Liver (tissue), 9 donors: ENCODE data around the gene FAM53B. TPM values are rescaled to one million over a fixed set of nuclear protein-coding genes. Genes with fewer than 3 reads are reported as not detected.

ENCODE experiments used
- DNase-seq: peaks from one replicate; pipeline ENCODE4 v3.0.0-alpha.2; 2017; ENCODE audit warnings: low spot score
- H3K27ac ChIP-seq, 2 donors: one replicate each; pipeline ENCODE4 v1.7.0; 2013; ENCODE audit warnings: inconsistent platforms in 2 of 2, low read length in 2 of 2, control low read depth in 1 of 2, low read depth in 1 of 2, mild to moderate bottlenecking in 1 of 2
- H3K27me3 ChIP-seq, 4 donors: one replicate each; pipeline versions ENCODE4 v1.6.1 to v1.7.0; 2013; ENCODE audit warnings: low read length in 3 of 4, inconsistent platforms in 1 of 4, mild to moderate bottlenecking in 1 of 4, moderate library complexity in 1 of 4; ENCODE audit not compliant: control insufficient read depth in 4 of 4, insufficient read depth in 4 of 4
- H3K36me3 ChIP-seq, 4 donors: one replicate each; pipeline versions ENCODE4 v1.6.1 to v1.7.0; 2013; ENCODE audit warnings: low read length in 3 of 4, mild to moderate bottlenecking in 3 of 4, low read depth in 1 of 4, moderate library complexity in 1 of 4; ENCODE audit not compliant: control insufficient read depth in 4 of 4, insufficient read depth in 3 of 4
- H3K4me1 ChIP-seq, 4 donors: one replicate each; pipeline versions ENCODE4 v1.6.1 to v1.7.0; 2013; ENCODE audit warnings: low read length in 3 of 4, mild to moderate bottlenecking in 3 of 4, moderate library complexity in 1 of 4; ENCODE audit not compliant: control insufficient read depth in 4 of 4, insufficient read depth in 4 of 4
- H3K4me3 ChIP-seq, 3 donors: one replicate each; pipeline versions ENCODE4 v1.6.1 to v1.7.0; 2013; ENCODE audit warnings: low read length in 3 of 3, control low read depth in 1 of 3, low read depth in 1 of 3, mild to moderate bottlenecking in 1 of 3
- H3K9ac ChIP-seq, 2 donors: one replicate each; pipeline ENCODE4 v1.7.0; 2013; ENCODE audit warnings: low read length in 2 of 2, mild to moderate bottlenecking in 2 of 2, moderate library complexity in 2 of 2, control low read depth in 1 of 2, low read depth in 1 of 2
- H3K9me3 ChIP-seq, 4 donors: one replicate each; pipeline versions ENCODE4 v1.6.1 to v1.7.0; 2013; ENCODE audit warnings: low read length in 3 of 4; ENCODE audit not compliant: control insufficient read depth in 4 of 4
- EGR1 ChIP-seq, 2 donors: IDR thresholded peaks; 2 replicates each; pipeline ENCODE4 v1.6.1; 2016 to 2018; ENCODE audit warnings: antibody characterized with exemption in 2 of 2, low read depth in 2 of 2
- FOXA1 ChIP-seq: IDR thresholded peaks from 2 replicates; pipeline ENCODE4 v1.6.1; 2016; ENCODE audit warnings: antibody characterized with exemption
- FOXA2 ChIP-seq: IDR thresholded peaks from 2 replicates; pipeline ENCODE4 v1.6.1; 2016; ENCODE audit warnings: antibody characterized with exemption
- GABPA ChIP-seq, 2 donors: IDR thresholded peaks in 1 of 2; conservative IDR thresholded peaks in 1 of 2; 2 replicates each; pipeline ENCODE4 v1.6.1; 2016; ENCODE audit warnings: antibody characterized with exemption in 2 of 2, mild to moderate bottlenecking in 1 of 2, moderate library complexity in 1 of 2
- HNF4A ChIP-seq, 2 donors: conservative IDR thresholded peaks; 2 replicates each; pipeline ENCODE4 v1.6.1; 2016; ENCODE audit warnings: antibody characterized with exemption in 2 of 2, mild to moderate bottlenecking in 2 of 2
- HNF4G ChIP-seq: IDR thresholded peaks from 2 replicates; pipeline ENCODE4 v1.6.1; 2016; ENCODE audit warnings: antibody characterized with exemption
- NR2F2 ChIP-seq: IDR thresholded peaks from 2 replicates; pipeline ENCODE4 v1.6.1; 2016; ENCODE audit warnings: antibody characterized with exemption
- RAD21 ChIP-seq, 2 donors: IDR thresholded peaks; 2 replicates each; pipeline ENCODE4 v1.6.1; 2016; ENCODE audit warnings: antibody characterized with exemption in 2 of 2, mild to moderate bottlenecking in 2 of 2
- SP1 ChIP-seq: IDR thresholded peaks from 2 replicates; pipeline ENCODE4 v1.6.1; 2018; ENCODE audit warnings: antibody characterized with exemption, mild to moderate bottlenecking
- TAF1 ChIP-seq: conservative IDR thresholded peaks from 2 replicates; pipeline ENCODE4 v1.6.1; 2016; ENCODE audit warnings: antibody characterized with exemption, mild to moderate bottlenecking
- YY1 ChIP-seq: IDR thresholded peaks from 2 replicates; pipeline ENCODE4 v1.6.1; 2016; ENCODE audit warnings: antibody characterized with exemption, mild to moderate bottlenecking
- WGBS: extraction: QIAGEN DNeasy Blood & Tissue Kit; methylation state at CpG from one replicate; pipeline ENCODE4 v1.1.7; 2013; 5-methylcytosine and 5-hydroxymethylcytosine counted together
- polyA plus RNA-seq, 2 donors: library from polyadenylated mRNA; stranded (reverse) in 1 of 2; unstranded in 1 of 2; fragments of 200-250 nt in 1 of 2; fragments of >200 nt in 1 of 2; fragmentation: Nextera tagmentation in 1 of 2; extraction: Ambion mirVana in 1 of 2; gene quantifications; one replicate each; pipeline versions ENCODE4 v1.2.1 to v1.2.3, GENCODE V29; 2013 to 2015
- total RNA-seq, 2 donors: library from RNA; depleted of rRNA; stranded (reverse); fragments of >200 nt; gene quantifications; one replicate each; pipeline ENCODE4 v1.2.3, GENCODE V29; 2014
- TF ChIP-seq, protein P1 (sequence below): fragments of 150-350 bp; IDR thresholded peaks from 2 replicates; pipeline ENCODE4 v1.5.1; 2017; ENCODE audit warnings: improper control_type of control experiment, low read depth, low read length; ENCODE audit not compliant: missing input control
- TF ChIP-seq, protein P2 (sequence below): IDR thresholded peaks from 2 replicates; pipeline ENCODE4 v1.6.1; 2016; ENCODE audit warnings: antibody characterized with exemption
- TF ChIP-seq, protein P3 (sequence below): IDR thresholded peaks from 2 replicates; pipeline ENCODE4 v1.6.1; 2016; ENCODE audit warnings: antibody characterized with exemption, mild to moderate bottlenecking
- TF ChIP-seq, protein P4 (sequence below): IDR thresholded peaks from 2 replicates; pipeline ENCODE4 v1.6.1; 2016; ENCODE audit warnings: antibody characterized with exemption
- TF ChIP-seq, protein P5 (sequence below): IDR thresholded peaks from 2 replicates; pipeline ENCODE4 v1.6.1; 2016; ENCODE audit warnings: antibody characterized with exemption
- donor health status: healthy.
- donor health status: healthy.
- donor health status: healthy.
- donor health status: healthy.
- donor health status: healthy.

Gene FAM53B
- total and polyA plus RNA-seq, 4 donors = 1.1 to 24.0 (median 6.3) TPM

DNA sequence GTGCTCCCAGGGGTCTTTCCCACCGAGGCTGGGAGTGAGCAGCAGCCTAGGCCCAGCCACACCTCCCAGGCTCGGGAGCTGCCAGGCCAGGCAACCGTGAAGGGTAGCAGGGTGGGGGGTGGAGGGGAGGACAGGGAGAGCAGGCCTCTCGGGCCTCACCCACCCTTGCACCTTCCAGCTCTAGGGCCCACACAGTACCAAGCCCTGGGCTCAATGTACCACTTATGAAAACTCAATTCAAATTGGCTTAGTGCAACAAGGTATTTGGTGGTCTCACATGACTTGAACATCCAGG lies 127.4 kb downstream of the FAM53B start:
- Histone ChIP-seq H3K27me3 (no peaks in the 10 kb centered on the region), H3K9me3 (no peaks in the 10 kb centered on the region), H3K36me3 (peaks cover 0 to 4% (median 2%) of the 10 kb centered on the region in 4 donors), H3K4me3 (no peak overlapping the region), H3K4me1 (no peaks in the 10 kb centered on the region), H3K9ac (no peak overlapping the region), H3K27ac (no peak overlapping the region)
- DNase-seq = no peak
- WGBS = 87% methylated on average over 4 of the region's 4 CpGs
- TF ChIP-seq YY1 (no peak), TAF1 (no peak), SP1 (no peak), EGR1 (IDR thresholded peaks at IDR 0.05; ENCODE audit: low read depth in 2 of 2) (no peak), FOXA1 (no peak), HNF4G (no peak), RAD21 (IDR thresholded peaks at IDR 0.05) (no peak), HNF4A (conservative IDR thresholded peaks at IDR 0.05) (no peak)
- TF ChIP-seq, protein P1, sequence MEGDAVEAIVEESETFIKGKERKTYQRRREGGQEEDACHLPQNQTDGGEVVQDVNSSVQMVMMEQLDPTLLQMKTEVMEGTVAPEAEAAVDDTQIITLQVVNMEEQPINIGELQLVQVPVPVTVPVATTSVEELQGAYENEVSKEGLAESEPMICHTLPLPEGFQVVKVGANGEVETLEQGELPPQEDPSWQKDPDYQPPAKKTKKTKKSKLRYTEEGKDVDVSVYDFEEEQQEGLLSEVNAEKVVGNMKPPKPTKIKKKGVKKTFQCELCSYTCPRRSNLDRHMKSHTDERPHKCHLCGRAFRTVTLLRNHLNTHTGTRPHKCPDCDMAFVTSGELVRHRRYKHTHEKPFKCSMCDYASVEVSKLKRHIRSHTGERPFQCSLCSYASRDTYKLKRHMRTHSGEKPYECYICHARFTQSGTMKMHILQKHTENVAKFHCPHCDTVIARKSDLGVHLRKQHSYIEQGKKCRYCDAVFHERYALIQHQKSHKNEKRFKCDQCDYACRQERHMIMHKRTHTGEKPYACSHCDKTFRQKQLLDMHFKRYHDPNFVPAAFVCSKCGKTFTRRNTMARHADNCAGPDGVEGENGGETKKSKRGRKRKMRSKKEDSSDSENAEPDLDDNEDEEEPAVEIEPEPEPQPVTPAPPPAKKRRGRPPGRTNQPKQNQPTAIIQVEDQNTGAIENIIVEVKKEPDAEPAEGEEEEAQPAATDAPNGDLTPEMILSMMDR = no peak
- TF ChIP-seq, protein P2, sequence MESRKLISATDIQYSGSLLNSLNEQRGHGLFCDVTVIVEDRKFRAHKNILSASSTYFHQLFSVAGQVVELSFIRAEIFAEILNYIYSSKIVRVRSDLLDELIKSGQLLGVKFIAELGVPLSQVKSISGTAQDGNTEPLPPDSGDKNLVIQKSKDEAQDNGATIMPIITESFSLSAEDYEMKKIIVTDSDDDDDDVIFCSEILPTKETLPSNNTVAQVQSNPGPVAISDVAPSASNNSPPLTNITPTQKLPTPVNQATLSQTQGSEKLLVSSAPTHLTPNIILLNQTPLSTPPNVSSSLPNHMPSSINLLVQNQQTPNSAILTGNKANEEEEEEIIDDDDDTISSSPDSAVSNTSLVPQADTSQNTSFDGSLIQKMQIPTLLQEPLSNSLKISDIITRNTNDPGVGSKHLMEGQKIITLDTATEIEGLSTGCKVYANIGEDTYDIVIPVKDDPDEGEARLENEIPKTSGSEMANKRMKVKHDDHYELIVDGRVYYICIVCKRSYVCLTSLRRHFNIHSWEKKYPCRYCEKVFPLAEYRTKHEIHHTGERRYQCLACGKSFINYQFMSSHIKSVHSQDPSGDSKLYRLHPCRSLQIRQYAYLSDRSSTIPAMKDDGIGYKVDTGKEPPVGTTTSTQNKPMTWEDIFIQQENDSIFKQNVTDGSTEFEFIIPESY = no peak
- TF ChIP-seq, protein P3, sequence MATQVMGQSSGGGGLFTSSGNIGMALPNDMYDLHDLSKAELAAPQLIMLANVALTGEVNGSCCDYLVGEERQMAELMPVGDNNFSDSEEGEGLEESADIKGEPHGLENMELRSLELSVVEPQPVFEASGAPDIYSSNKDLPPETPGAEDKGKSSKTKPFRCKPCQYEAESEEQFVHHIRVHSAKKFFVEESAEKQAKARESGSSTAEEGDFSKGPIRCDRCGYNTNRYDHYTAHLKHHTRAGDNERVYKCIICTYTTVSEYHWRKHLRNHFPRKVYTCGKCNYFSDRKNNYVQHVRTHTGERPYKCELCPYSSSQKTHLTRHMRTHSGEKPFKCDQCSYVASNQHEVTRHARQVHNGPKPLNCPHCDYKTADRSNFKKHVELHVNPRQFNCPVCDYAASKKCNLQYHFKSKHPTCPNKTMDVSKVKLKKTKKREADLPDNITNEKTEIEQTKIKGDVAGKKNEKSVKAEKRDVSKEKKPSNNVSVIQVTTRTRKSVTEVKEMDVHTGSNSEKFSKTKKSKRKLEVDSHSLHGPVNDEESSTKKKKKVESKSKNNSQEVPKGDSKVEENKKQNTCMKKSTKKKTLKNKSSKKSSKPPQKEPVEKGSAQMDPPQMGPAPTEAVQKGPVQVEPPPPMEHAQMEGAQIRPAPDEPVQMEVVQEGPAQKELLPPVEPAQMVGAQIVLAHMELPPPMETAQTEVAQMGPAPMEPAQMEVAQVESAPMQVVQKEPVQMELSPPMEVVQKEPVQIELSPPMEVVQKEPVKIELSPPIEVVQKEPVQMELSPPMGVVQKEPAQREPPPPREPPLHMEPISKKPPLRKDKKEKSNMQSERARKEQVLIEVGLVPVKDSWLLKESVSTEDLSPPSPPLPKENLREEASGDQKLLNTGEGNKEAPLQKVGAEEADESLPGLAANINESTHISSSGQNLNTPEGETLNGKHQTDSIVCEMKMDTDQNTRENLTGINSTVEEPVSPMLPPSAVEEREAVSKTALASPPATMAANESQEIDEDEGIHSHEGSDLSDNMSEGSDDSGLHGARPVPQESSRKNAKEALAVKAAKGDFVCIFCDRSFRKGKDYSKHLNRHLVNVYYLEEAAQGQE = no peak
- TF ChIP-seq, protein P4, sequence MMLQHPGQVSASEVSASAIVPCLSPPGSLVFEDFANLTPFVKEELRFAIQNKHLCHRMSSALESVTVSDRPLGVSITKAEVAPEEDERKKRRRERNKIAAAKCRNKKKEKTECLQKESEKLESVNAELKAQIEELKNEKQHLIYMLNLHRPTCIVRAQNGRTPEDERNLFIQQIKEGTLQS = no peak
- TF ChIP-seq, protein P5, sequence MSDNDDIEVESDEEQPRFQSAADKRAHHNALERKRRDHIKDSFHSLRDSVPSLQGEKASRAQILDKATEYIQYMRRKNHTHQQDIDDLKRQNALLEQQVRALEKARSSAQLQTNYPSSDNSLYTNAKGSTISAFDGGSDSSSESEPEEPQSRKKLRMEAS = no peak

DNA sequence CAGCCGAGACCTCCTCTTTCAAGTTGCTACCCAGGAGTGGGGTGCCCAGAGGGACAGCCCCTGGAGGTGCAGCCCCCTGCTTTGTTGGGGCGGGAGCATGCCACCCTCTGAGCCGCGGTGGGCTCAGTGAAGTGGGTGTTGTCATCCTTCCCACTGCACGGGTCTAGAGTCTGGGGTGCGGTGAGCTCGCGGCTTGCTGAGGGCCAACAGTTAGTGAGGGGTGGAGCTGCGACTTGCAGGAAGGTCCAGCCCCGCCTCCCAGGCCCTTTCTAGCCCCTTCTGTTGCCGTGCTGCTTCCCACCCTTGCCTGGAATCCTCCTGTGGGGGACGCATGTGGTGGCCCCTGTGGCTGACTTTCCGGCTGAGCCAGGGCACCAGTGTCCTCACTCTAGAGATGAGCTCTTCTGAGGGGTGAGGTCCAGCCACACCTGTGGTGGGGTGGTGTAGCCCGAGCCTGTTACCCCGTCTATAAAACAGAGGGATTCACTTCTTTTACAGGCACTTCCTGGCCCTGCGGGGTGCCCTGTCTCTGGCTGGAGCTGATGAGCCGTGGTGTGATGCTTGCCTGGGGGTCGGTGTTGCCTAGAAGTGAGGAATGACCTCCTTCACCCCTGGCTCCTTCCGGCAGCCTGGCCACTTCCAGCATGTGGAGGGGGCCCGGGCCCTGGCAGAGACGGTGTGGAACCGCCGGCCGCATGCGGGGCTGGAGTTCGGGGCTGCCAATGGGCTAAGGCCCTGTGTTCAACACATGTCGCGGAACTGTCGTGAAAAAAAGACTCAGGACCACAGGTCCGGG lies 127.9 kb downstream of the FAM53B start:
- TF ChIP-seq EGR1 (IDR thresholded peaks at IDR 0.05; ENCODE audit: low read depth in 2 of 2) (no peak), TAF1 (no peak), GABPA (IDR thresholded peaks at IDR 0.05 in 1 of 2, conservative IDR thresholded peaks at IDR 0.05 in 1 of 2) (no peak), NR2F2 (no peak), FOXA2 (no peak), FOXA1 (no peak)
- TF ChIP-seq, protein P2 = no peak
- TF ChIP-seq, protein P5 = no peak
- Histone ChIP-seq H3K9me3 (no peaks in the 10 kb centered on the region), H3K27ac (no peak overlapping the region), H3K27me3 (no peaks in the 10 kb centered on the region), H3K36me3 (peaks cover 0 to 4% (median 2%) of the 10 kb centered on the region in 4 donors), H3K9ac (no peak overlapping the region), H3K4me1 (no peaks in the 10 kb centered on the region), H3K4me3 (no peak overlapping the region)
- WGBS = 91% methylated on average over 30 of the region's 30 CpGs
- no peak for DNase-seq
